Mucosa of descending colon (tissue), 3 donors: ENCODE measurements around the gene ENO2. TPM values are rescaled to one million over a fixed set of nuclear protein-coding genes. Genes with fewer than 3 reads are reported as not detected.
A peak's percentile ranks its signal among the peaks of the same experiment; 100 is the strongest.

Source experiments
- ATAC-seq: fragments of 200-7000 bp; cut with Tn5 transposase; one replicate; pipeline ENCODE4 v1.9.1; 2020; ENCODE audit warnings: mild to moderate bottlenecking, moderate library complexity
- DNase-seq, 3 donors: peaks; one replicate each; pipeline ENCODE4 v3.0.0-alpha.2; 2020
- H3K36me3 ChIP-seq: fragments of 200-600 bp; one replicate; pipeline ENCODE4 v1.8.0; 2021; ENCODE audit warnings: low read depth, mild to moderate bottlenecking
- H3K4me1 ChIP-seq: fragments of 200-600 bp; one replicate; pipeline ENCODE4 v1.8.0; 2021; ENCODE audit warnings: low read depth, mild to moderate bottlenecking
- H3K4me3 ChIP-seq: fragments of 200-600 bp; one replicate; pipeline ENCODE4 v1.8.0; 2021; ENCODE audit warnings: mild to moderate bottlenecking
- H3K9me3 ChIP-seq: fragments of 200-600 bp; one replicate; pipeline ENCODE4 v1.8.0; 2021; ENCODE audit warnings: mild to moderate bottlenecking
- intact Hi-C, 2 donors: fragments of 100-400 bp; cut with DNase I in 1 of 2; cut with micrococcal nuclease in 1 of 2; formaldehyde crosslinking; loops; one replicate each; pipeline versions ENCODE4 v1.11.0 to v1.11.1; 2022; cut with DNase I, micrococcal nuclease
- total RNA-seq, 3 donors: library from RNA; stranded (reverse); fragmentation: NEBNext Ultra II Directional in 2 of 3; extraction: Animal tissue kit (Norgen Biotek cat#: 25700) in 2 of 3; gene quantifications; one replicate each; pipeline versions ENCODE4 v1.2.1 to v1.2.4, GENCODE V29; 2021 to 2023
- TF ChIP-seq, protein P1 (sequence below): fragments of 200-600 bp; IDR thresholded peaks from one replicate; pipeline ENCODE4 v1.8.0; 2022; ENCODE audit warnings: antibody characterized with exemption, mild to moderate bottlenecking
- donor health status: DM: no; HTN: no; CAD: no; lungs with moderate emphysema.
- donor health status: DM: no; HTN: no; CAD: no.
- donor health status: DM: no; HTN: yes; CAD: no.

Gene ENO2
- total RNA-seq, 3 donors from 2014 or later: 4.5 to 67.3 (median 7.6) TPM

DNA sequence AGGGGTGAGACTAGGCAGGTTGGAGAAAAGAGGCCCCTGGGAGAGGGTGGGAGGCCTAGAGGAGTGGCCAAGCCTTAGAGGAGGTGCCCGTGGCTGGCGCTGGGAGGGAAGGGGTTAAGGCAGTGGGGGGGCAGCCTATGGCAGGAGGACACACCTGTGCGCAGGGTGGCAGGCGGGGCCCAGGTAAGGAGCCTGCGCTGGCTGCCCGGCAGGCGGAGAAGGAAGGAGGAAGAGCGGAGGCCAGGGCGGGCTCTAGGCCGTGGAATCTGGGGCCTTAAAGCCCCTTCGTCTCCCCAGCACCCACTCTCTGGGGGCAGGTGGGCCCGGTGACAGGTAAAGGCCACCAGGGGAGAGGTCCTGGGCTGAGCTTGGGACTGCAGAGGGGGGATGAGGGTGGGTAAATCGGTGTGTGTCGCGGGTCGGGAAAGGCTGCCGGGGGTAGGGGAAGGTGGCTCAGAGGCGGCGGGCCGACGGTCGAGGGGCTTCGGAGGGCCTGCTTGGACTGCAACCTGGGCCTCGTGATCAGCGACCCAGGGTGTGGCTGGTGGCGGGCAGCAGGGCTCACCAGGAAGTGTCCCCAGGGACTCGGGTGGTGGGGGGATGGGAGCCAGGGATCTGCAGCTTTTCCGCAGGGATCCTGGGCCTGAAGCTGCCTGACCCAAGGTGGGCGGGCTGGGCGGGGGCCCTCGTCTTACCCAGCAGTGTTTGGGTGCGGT lies 48.8 kb downstream of the ENO2 start:
- intact Hi-C loops: no loop called here
- DNase-seq (peak; percentile 96 to 97 (median 96)), ATAC-seq (peak; percentile 73)
- TF ChIP-seq, protein P1, sequence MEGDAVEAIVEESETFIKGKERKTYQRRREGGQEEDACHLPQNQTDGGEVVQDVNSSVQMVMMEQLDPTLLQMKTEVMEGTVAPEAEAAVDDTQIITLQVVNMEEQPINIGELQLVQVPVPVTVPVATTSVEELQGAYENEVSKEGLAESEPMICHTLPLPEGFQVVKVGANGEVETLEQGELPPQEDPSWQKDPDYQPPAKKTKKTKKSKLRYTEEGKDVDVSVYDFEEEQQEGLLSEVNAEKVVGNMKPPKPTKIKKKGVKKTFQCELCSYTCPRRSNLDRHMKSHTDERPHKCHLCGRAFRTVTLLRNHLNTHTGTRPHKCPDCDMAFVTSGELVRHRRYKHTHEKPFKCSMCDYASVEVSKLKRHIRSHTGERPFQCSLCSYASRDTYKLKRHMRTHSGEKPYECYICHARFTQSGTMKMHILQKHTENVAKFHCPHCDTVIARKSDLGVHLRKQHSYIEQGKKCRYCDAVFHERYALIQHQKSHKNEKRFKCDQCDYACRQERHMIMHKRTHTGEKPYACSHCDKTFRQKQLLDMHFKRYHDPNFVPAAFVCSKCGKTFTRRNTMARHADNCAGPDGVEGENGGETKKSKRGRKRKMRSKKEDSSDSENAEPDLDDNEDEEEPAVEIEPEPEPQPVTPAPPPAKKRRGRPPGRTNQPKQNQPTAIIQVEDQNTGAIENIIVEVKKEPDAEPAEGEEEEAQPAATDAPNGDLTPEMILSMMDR: no peak
- Histone ChIP-seq H3K4me1 (peaks cover 30% of the 10 kb centered on the region), H3K4me3 (peak overlapping the region; percentile 57), H3K9me3 (no peaks in the 10 kb centered on the region), H3K36me3 (no peaks in the 10 kb centered on the region)

DNA sequence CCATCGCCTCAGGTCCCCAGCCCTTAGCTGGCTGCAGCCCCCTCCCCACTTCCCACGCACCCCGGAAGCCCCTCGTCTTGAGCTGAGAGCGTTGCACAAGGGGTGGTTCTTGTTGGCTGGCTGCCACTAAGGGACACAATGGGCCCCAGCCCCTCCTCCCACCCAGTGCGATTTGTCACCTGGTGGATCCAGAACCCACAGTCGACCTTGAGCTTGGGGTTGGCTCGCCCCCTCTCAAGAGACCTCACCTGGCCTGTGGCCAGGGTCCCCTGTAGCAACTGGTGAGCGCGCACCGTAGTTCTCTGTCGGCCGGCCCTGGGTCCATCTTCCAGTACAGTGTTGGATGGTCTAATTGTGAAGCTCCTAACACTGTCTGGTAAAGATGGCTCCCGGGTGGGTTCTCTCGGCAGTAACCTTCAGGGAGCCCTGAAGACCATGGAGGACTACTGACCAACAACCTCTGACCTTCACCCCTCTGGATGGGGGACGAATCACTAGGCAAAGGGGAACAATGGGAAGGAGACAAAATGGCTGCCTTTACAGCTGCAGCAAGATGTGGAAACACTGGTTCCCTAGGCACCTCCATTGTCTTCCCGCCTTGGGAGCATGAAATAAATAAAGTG lies 49.5 kb downstream of the ENO2 start:
- DNase-seq: peak; percentile 65 to 77 (median 73)
- Histone ChIP-seq H3K9me3 (no peaks in the 10 kb centered on the region), H3K36me3 (no peaks in the 10 kb centered on the region), H3K4me1 (peaks cover 37% of the 10 kb centered on the region), H3K4me3 (peak overlapping the region; percentile 57)
- no peak for ATAC-seq
- intact Hi-C loops: no loop called here
- TF ChIP-seq, protein P1: no peak

DNA sequence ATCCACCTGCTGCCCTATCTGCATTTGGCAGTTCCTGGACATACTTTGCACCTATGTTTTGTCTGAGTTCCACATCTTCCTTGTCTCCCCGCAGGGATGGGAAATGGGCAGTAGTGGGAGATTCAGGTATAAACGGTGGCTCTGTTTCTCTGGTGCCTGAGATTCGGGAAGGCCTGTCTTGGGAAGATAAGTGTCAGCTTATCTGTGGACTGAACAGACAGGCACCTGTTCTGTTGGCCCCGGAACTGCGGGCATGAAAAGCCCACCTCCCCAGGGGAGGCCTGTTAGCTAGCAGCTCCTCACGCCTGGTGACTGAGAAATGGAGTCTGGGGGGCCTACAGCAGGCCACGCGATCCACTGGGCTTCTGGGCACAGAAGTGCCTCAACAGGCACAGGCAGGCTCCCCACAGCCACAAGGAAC lies 50.2 kb downstream of the ENO2 start:
- intact Hi-C loops: no loop called here
- no peak for ATAC-seq
- peak in 1 of 3 donors; percentile 68 for DNase-seq
- no peak overlapping the region for H3K4me3 ChIP-seq
- TF ChIP-seq, protein P1: no peak
- no peaks in the 10 kb centered on the region for H3K9me3 ChIP-seq
- H3K4me1 ChIP-seq: peaks cover 43% of the 10 kb centered on the region
- H3K36me3 ChIP-seq: no peaks in the 10 kb centered on the region

DNA sequence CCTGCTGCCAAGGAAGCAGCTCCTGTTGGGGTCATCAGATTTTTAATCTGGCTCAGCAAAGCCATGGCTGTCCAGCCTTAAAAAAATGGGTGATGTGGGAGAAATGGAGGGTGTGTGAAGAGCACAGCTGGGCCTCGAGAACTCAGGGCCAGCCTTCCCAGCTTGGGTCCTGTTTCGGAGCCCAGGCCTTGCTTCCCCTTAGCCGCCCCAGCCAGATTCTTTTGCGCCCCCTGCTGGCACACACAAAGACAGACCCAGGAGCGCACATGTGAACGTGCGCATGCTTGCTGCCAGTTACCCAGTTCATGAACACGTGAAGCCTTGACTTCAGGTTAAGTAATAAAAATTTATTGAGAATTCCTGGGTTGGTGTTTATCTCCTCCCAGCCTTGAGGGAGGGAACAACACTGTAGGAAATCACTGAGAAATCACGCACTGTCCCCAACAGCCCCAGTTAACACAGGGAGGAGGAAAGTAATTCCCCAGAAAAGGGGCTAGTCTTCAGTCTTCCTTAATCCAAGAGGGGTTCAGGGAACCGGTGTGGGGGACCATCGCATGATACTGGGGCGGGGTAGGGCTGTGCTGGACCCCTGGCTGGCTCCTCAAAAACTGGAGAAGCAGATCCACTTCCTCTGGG lies 50.8 kb downstream of the ENO2 start:
- intact Hi-C loops: no loop called here
- no peak overlapping the region for H3K4me3 ChIP-seq
- DNase-seq: peak; percentile 88 to 92 (median 92)
- no peaks in the 10 kb centered on the region for H3K9me3 ChIP-seq
- peak; percentile 51 for ATAC-seq
- TF ChIP-seq, protein P1: peak; percentile 85
- peaks cover 40% of the 10 kb centered on the region for H3K4me1 ChIP-seq
- no peaks in the 10 kb centered on the region for H3K36me3 ChIP-seq

DNA sequence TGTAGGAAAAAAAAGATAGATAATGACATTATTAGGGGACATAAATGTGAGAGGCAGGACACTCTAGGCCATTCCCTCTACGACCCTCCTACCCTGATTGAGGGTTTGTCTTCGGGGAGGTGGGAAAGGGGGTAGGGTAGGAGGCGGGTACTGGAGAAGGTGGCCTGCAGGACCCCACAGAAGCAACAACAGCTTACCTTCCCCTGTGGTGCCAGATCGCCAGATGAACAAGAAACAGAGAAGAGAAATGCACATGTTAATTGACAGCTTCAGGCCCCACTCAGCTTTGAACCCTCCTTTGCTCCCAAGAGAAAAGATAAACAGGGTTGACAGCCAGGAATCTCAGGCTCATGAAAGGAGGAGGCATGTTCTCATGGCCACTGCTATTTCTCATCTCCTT lies 51.3 kb downstream of the ENO2 start:
- intact Hi-C loops: no loop called here
- TF ChIP-seq, protein P1: no peak
- H3K36me3 ChIP-seq: no peaks in the 10 kb centered on the region
- no peaks in the 10 kb centered on the region for H3K9me3 ChIP-seq
- no peak overlapping the region for H3K4me3 ChIP-seq
- DNase-seq: no peak
- H3K4me1 ChIP-seq: peaks cover 35% of the 10 kb centered on the region
- no peak for ATAC-seq
